GM21619 (cell line): Measurements from ENCODE around the gene GORASP1.
A peak's percentile ranks its signal among the peaks of the same experiment; 100 is the strongest.
"Not testable (repeated sequence)": the region's sequence is repeated elsewhere in the genome, so short reads cannot be mapped to it uniquely, and the experiment has no call there.

ENCODE experiments used
- ATAC-seq: cut with Tn5 transposase; IDR thresholded peaks from one replicate; pipeline ENCODE4 v1.9.1; 2021; ENCODE audit not compliant: unreplicated experiment

GORASP1 gene

DNA sequence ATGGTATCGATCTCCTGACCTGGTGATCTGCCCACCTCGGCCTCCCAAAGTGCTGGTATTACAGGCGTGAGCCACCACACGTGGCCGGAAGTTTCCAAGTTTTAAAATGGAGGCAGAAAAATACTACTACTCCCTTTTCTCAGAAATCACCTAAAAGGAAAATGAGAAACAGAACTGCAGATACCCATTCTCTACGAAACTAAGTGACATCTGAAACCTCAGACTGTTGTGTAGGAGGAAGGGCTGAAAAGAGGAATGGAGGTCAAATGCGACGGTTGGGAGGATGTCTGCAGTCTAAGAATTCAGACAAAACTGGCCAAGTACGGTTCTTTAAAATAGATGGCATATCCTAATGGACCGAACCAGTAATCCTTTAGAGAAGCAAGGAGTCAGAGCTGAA, 31.5 kb downstream of the GORASP1 start:
- no peak for ATAC-seq

DNA sequence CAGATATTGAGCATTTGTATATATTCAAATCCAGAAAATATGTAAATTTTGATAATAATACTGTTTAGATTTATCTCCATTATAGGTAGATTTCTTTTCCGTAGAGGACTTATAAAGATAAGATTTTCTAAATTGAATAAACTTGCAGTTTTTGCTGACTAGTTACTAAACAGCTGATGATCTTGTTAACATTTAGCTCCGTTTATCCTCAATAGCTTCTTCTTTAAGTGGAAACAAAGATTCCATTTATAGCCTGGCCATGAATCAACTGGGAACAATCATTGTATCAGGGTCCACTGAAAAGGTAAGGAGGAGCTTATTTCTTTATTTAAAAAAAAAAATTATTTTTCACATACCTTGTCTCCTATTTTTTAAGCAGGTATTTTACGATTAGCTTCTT, 38.9 kb downstream of the GORASP1 start:
- ATAC-seq, result no peak

DNA sequence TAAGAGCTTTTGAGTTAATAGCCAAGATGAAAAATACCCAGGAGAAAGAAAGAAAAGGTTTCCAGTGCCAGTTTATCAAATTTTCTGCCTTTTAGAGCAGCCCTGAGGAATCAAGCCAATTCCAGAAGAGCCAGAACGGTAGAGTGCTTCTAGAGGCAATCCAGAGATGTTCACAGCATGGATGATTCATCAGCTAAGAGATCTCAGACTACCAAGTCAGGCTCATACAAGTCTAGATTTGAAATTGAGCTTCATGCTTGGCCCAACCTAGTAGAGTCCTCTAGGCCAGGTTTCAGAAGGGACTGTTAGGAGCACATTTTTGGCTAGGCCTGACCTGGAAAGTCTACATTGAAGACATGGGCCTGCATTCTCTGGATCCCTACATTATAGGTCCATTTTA, 40.1 kb downstream of the GORASP1 start:
- no peak for ATAC-seq

DNA sequence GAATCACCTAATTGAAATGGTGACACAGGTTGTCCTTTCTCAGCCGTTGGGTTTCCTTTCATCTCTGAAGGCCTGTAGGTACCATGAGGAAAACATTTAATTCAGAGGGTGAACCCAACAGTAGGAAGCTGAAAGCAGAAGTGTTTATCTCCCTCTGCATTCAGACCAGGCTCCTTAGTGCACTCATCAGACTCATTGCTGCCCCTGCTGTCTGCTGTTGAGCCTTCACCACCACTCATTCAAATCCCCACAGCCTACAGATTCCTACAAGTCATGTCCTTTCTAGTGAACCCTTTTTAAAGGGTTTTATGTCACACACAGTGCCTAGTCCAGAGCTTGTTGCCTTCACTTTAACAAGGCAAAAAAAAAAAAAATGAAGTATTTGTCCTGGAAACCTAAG, 42.2 kb downstream of the GORASP1 start:
- peak; percentile 96 for ATAC-seq

DNA sequence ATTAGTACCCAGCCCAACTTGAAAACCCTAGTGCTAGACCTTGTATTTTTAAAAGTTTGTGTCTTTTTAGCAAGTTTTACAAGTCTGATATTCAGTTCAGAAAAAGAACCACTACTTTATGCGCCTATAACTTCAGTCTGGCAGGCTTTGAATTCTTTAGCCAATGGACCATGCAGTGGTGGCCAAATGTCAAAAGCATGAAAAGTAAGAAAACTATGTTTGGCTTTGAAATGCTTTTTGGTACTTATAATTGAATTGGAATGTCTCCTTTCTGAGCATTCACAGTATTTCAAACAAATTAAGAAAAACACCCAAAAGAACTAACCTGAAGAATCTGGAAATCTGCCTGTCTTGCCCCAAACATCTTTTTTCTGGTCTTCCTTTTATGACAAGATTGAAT, 42.8 kb downstream of the GORASP1 start:
- no peak for ATAC-seq

DNA sequence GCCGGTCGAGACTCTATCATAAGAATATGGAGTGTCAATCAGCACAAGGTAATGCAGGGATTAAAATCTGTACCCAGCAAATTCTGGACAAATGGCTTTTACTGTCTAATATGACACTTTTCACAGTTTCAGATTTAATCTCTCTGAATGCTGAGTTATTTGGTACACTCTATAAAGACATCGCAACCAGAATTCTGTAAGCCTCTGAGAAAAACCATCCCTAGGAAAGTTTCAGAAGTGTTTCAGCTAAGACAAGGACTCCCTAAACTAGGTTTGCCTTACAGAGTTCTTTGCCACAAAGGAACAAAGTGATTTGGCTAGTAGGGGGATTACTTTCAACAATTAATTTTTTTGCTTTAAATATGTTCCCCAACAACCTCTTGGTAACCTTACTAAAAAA, 44.3 kb downstream of the GORASP1 start:
- ATAC-seq, result no peak

DNA sequence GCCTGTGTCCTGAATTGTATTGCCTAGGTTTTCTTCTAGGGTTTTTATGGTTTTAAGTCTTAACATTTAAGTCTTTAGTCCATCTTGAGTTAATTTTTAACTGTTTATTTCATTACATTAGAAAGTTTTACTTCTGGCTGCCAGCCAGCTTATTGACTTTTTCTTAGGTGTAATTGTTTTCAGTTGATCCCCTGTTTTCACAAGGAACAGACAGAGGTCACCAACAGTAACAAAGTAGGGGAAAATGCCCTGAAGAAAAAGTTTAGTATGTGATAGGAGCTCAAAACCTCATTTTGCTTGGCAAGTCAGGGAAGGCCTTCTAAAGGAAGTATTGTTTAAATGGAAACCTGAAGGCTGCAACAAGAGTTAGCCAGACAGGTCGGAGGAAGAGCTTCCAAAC, 45.2 kb downstream of the GORASP1 start:
- no peak for ATAC-seq

DNA sequence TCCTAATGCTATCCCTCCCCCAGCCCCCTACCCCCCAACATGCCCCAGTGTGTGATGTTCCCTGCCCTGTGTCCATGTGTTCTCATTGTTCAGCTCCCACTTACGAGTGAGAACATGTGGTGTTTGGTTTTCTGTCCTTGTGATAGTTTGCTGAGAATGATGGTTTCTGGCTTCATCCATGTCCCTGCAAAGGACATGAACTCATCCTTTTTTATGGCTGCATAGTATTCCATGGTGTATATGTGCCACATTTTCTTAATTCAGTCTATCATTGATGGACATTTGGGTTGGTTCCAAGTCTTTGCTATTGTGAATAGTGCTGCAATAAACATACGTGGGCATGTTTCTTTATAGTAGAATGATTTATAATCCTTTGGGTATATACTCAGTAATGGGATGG, 46.2 kb downstream of the GORASP1 start:
- ATAC-seq, result not testable (repeated sequence)

DNA sequence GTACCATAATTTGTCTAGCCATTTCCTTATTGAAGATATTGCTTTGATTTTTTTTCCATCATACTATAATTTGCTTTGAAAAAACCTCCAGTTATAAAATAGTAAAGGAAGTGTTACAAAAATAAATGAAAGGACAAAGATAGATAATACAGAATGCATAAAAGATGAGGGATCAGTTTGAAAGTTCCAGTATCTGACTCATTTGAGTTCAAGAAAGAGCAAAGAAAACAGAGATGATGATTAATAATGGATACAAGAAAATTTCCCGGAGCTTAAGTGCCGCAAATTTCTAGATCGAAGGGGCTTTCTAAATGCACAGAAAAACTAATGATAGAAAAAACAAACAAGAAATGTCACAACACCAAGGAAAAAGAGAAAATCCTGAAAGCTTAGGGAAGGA, 51.3 kb downstream of the GORASP1 start:
- no peak for ATAC-seq

DNA sequence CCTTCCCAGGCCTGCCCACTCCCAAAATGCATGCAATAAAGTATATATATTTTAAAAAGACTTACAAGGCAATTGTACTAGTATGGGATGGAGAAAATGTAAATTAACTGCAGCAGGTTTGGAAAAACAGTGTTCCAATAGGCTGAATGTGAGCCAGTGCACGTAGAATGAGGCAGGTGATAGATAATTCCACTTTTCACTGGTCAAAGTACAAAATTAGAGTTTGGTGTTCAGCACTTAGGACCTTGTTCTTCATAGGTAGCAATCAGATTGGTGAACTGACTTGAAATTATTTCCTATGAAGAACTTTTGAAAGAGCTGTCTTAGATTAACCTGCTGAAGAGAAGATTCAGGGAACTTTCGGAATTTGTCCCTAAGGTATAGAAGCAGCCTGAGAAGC, 53.7 kb downstream of the GORASP1 start:
- ATAC-seq, result no peak

DNA sequence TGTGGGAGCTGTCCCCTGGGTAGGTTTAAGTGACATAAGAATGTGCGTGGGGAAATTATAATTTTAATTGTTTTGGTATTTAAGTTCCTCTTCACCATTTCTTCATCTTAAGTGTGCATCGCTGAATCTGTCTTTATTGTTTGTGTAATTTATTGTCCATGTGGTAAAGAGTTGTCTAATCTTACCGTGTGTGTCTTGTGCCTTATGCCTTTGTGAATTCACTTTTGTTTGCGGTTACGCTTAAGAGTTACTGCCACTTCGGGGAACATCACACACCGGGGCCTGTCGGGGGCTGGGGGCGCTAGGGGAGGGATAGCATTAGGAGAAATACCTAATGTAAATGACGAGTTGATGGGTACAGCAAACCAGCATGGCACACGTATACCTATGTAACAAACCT, 54.8 kb downstream of the GORASP1 start:
- no peak for ATAC-seq

DNA sequence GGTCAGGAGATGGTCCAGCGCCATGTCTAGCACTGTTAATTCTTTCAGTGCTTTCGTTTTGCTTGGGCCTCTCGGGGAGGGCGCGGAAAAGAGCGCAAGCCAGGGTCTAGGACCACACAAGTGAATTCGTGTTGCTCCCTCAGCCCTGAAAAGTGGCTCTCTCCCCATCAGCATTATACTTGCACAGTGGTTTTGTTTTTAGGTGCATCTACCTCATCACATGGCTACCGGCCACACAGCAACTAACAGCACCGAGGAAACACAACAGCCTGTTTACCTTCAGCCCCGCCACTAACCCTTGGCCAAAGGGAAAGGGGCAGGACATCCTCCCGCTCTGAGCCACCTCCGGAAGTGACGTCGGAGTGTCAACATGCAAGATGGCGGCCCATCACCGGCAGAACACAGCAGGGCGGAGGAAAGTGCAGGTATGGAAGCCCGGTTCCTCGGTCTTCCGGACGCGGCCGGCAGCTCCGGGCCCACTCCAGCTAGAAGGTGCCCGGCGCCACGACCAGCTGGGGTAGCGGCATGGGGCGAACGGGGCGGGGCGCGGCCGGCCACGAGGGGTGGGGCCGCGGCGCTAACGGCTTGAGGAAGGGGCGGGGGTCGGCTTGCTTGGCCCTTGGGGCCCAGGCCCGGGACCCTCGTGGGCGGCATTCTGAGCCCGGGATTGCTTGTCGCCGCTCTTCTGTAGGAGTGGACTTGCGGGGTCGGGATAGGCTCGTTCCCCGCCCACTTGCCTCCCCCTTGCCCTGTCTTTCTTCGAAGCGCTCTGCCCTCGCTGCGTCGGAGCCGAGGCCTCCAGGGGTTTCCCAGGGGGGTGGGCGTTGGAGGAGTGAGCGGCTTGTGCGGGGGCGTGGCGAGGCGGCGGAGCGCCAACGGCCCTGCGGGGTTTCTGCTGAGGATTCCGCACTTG, 55.5 kb downstream of the GORASP1 start, which contains the start of the genes SCN11A and WDR48:
Gene SCN11A (minus strand): TSS at position 296 of the 913 bp plus-strand sequence. CDS start 101,582 bp downstream, outside the sequence.
Gene WDR48 (plus strand): TSS at position 368 of the 913 bp plus-strand sequence. CDS start 10 bp downstream, at position 378.
- ATAC-seq, result peak; percentile 98

DNA sequence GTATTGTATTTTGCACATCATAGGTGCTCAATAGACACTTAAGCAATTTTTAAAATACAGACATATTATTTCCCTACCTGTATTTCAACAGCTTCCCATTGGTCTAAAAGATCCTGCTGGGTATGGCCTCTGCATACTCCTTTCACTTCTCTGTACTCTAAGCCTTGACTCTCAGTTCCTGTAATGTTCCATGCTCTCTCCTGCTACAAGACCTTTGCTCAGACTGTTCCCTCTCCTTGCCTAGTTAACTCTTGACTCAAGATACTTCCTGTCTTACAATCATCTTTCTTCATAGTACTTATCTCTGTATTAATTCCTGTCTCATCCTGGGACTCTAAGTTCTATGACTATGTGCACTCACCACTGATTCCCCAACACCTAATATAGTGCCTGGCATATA, 57.4 kb downstream of the GORASP1 start:
- no peak for ATAC-seq
